Endothelial cell (in vitro differentiated cells): ENCODE results near the gene C12orf42. TPM values are rescaled to one million over a fixed set of nuclear protein-coding genes. Genes with fewer than 3 reads are reported as not detected.
"Not testable (repeated sequence)": the region's sequence is repeated elsewhere in the genome, so short reads cannot be mapped to it uniquely, and the experiment has no call there.

Experiments used
- DNase-seq: peaks from one replicate; pipeline ENCODE4 v3.0.0; 2021; ENCODE audit warnings: low spot score
- H3K27ac Mint-ChIP-seq: one replicate; pipeline ENCODE4 v1.8.0; 2021; ENCODE audit warnings: mixed read lengths, inconsistent platforms; ENCODE audit not compliant: unreplicated experiment
- H3K27me3 Mint-ChIP-seq: one replicate; pipeline ENCODE4 v1.8.0; 2021; ENCODE audit warnings: mild to moderate bottlenecking, moderate library complexity, mixed read lengths, inconsistent platforms; ENCODE audit not compliant: unreplicated experiment
- H3K36me3 Mint-ChIP-seq: one replicate; pipeline ENCODE4 v1.8.0; 2021; ENCODE audit warnings: mild to moderate bottlenecking, low read depth, mixed read lengths, inconsistent platforms; ENCODE audit not compliant: unreplicated experiment
- H3K4me1 Mint-ChIP-seq: one replicate; pipeline ENCODE4 v1.8.0; 2021; ENCODE audit warnings: mild to moderate bottlenecking, mixed read lengths, inconsistent platforms; ENCODE audit not compliant: unreplicated experiment
- H3K4me3 Mint-ChIP-seq: one replicate; pipeline ENCODE4 v1.8.0; 2021; ENCODE audit warnings: mild to moderate bottlenecking, mixed read lengths, inconsistent platforms; ENCODE audit not compliant: unreplicated experiment
- H3K9me3 Mint-ChIP-seq: one replicate; pipeline ENCODE4 v1.8.0; 2021; ENCODE audit warnings: mixed read lengths, inconsistent platforms; ENCODE audit not compliant: unreplicated experiment
- total RNA-seq: library from RNA; stranded (reverse); fragmentation: NEBNext Ultra II Directional; extraction: Animal tissue kit (Norgen Biotek cat#: 25700); gene quantifications from one replicate; pipeline ENCODE4 v1.2.1, GENCODE V29; 2021; ENCODE audit not compliant: unreplicated experiment
- TF ChIP-seq, protein P1 (sequence below): fragments of 200-600 bp; sonication (generic); IDR thresholded peaks from one replicate; pipeline ENCODE4 v1.5.0; 2021; ENCODE audit warnings: antibody characterized with exemption; ENCODE audit not compliant: unreplicated experiment

C12orf42 gene
- total RNA-seq, 1 donor from 2014 or later, result 0.77 TPM

DNA sequence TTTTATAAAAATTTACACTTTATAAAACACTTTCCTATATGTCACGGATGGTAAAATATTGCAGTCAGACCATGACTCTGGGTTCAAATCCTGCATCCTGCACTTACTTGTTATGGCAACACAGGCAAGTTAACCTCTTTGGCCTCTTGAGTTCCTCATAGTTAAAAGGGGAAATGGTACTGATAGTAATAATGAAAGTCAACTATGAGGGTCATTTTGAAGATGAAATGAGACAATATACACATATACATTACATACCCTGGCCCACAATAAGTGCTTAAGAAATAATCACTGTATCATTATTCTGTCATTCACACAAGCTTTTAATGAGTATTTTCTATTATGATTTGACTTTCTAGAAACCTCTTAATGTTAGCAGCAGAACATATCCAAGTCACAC lies 64.4 kb downstream of the C12orf42 start:
- Mint-ChIP-seq H3K36me3 (peaks cover 4% of the 10 kb centered on the region), H3K27me3 (peaks cover 1% of the 10 kb centered on the region), H3K9me3 (no peaks in the 10 kb centered on the region), H3K4me1 (no peaks in the 10 kb centered on the region), H3K27ac (no peak overlapping the region), H3K4me3 (no peak overlapping the region)
- TF ChIP-seq, protein P1, sequence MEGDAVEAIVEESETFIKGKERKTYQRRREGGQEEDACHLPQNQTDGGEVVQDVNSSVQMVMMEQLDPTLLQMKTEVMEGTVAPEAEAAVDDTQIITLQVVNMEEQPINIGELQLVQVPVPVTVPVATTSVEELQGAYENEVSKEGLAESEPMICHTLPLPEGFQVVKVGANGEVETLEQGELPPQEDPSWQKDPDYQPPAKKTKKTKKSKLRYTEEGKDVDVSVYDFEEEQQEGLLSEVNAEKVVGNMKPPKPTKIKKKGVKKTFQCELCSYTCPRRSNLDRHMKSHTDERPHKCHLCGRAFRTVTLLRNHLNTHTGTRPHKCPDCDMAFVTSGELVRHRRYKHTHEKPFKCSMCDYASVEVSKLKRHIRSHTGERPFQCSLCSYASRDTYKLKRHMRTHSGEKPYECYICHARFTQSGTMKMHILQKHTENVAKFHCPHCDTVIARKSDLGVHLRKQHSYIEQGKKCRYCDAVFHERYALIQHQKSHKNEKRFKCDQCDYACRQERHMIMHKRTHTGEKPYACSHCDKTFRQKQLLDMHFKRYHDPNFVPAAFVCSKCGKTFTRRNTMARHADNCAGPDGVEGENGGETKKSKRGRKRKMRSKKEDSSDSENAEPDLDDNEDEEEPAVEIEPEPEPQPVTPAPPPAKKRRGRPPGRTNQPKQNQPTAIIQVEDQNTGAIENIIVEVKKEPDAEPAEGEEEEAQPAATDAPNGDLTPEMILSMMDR, result no peak
- DNase-seq, result no peak

DNA sequence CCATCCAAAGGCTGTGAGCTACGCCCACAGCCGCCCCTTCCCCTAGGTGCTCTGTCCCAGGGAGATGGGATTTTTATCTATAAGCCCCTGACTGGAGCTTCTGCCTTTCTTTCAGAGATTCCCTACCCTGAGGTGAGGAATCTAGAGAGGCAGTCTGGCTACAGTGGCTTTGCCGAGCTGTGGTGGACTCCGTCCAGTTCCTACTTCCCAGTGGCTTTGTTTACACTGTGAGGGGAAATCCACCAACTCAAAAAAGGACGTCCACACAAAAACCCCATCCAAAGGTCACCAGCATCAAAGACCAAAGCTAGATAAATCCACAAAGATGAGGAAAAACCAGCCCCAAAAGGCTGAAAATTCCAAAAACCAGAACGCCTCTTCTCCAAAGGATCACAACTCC lies 70.1 kb downstream of the C12orf42 start:
- H3K9me3 Mint-ChIP-seq, H3K4me1 Mint-ChIP-seq, DNase-seq, H3K4me3 Mint-ChIP-seq, H3K27me3 Mint-ChIP-seq, H3K36me3 Mint-ChIP-seq, H3K27ac Mint-ChIP-seq: not testable (repeated sequence)

DNA sequence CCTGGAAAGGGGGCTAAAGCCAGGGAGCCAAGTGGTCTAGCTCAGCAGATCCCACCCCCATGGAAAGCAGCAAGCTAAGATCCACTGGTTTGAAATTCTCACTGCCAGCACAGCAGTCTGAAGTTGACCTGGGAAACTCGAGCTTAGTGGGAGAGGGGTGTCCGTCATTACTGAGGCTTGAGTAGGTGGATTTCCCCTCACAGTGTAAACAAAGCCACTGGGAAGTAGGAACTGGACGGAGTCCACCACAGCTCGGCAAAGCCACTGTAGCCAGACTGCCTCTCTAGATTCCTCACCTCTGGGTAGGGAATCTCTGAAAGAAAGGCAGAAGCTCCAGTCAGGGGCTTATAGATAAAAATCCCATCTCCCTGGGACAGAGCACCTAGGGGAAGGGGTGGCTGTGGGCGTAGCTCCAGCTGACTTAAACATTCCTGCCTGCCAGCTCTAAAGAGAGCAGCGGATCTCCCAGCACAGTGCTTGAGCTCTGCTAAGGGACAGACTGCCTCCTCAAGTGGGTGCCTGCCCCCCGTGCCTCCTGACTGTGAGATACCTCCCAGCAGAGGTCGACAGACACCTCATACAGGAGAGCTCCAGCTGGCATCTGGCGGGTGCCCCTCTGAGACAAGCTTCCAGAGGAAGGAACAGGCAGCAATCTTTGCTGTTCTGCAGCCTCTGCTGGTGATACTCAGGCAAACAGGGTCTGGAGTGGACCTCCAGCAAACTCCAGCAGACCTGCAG lies 70.8 kb downstream of the C12orf42 start:
- not testable (repeated sequence) for H3K4me3 Mint-ChIP-seq, H3K27me3 Mint-ChIP-seq, DNase-seq, H3K4me1 Mint-ChIP-seq, H3K9me3 Mint-ChIP-seq, H3K27ac Mint-ChIP-seq, H3K36me3 Mint-ChIP-seq

DNA sequence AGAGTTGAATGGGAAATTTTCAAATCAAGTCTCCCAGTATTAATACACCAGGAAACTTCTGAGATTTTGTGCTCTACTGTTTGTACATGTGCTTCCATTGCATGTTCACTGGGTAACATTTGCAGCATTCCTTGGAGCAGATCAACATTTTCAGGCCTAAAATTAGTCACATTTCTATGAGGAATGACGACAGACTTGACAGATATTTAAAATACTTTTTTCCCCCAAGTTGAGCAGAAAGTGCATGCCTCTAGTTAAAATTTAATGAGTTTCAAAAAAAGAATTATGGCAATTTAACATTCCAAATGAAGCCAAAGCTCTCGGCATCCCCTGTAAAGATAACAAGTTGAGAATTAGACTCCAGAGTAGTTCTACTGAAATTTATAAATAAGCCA lies 72.3 kb downstream of the C12orf42 start:
- DNase-seq, result no peak
- H3K9me3 Mint-ChIP-seq, result no peaks in the 10 kb centered on the region
- no peaks in the 10 kb centered on the region for H3K36me3 Mint-ChIP-seq
- no peak overlapping the region for H3K4me3 Mint-ChIP-seq
- no peaks in the 10 kb centered on the region for H3K4me1 Mint-ChIP-seq
- H3K27ac Mint-ChIP-seq, result no peak overlapping the region
- H3K27me3 Mint-ChIP-seq, result no peaks in the 10 kb centered on the region
- TF ChIP-seq, protein P1, result no peak

DNA sequence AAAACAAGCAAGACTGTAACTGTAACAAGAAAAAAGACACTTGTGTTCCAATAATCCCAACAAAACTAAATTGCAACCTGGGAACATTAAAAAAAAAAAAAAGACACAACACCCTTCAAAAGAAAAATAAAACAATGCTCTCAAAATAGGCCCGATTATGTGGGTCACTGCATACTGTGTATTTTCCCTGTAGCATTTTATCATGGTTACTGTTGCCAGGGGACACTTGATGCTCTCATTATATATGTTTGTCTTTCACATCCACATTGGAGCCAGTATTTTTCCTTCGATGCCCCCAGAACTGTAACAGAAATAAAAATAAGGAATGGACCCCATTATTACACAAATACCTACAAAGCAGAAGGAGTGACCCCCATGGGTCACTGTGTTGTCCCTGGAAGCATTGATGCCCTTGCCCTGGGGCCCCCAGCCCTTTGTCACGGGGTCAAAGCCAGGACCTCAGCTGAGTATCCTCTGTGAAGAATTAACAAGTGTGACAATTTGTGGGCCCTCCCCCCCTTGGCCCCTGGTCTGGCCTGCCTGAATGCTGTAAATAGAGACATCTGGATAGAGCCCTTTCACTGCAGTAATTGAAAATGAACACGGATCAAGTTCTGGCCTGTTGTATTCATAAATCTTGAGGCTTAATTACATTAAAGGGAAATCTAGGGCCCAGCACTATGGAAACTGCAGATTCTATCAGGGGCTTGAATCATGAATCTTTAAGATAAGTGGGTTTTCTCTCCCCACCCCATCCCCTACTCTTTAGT lies 72.8 kb downstream of the C12orf42 start:
- Mint-ChIP-seq H3K9me3 (no peaks in the 10 kb centered on the region), H3K4me1 (no peaks in the 10 kb centered on the region), H3K27ac (no peak overlapping the region), H3K36me3 (no peaks in the 10 kb centered on the region), H3K27me3 (no peaks in the 10 kb centered on the region), H3K4me3 (no peak overlapping the region)
- TF ChIP-seq, protein P1, result no peak
- DNase-seq, result no peak

DNA sequence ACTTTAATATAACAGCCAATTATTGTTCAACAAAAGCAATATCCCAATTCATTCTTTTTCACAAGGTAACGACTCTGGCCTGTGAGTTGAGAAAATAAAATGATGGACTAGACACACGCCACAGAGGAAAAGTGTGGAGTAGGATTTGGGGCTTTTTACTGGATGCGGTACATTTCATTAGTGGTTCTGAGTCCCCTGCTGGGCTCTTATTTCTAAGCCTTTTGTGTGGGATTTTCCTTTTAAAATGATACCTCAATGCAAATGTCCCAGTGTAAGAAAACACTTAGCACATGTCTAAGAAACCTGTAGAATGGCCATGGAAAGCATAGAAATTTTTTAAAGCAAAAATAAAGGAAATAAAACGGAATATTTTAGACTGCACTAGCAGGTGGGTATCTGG lies 73.4 kb downstream of the C12orf42 start:
- H3K27ac Mint-ChIP-seq, result no peak overlapping the region

More for the DNA sequence above, 73.4 kb downstream of the C12orf42 start:
- Mint-ChIP-seq H3K27me3 (no peaks in the 10 kb centered on the region), H3K9me3 (no peaks in the 10 kb centered on the region), H3K4me3 (no peak overlapping the region), H3K36me3 (no peaks in the 10 kb centered on the region), H3K4me1 (no peaks in the 10 kb centered on the region)
- DNase-seq, result no peak
- TF ChIP-seq, protein P1, result no peak
